Hematopoietic multipotent progenitor cell treated with erythropoietin and hydrocortisone succinate and interleukin-3 and kit ligand, for 8 days (in vitro differentiated cells): ENCODE measurements around the gene HS6ST3.
"Not testable (repeated sequence)": the region's sequence is repeated elsewhere in the genome, so short reads cannot be mapped to it uniquely, and the experiment has no call there.

Experiments used
- DNase-seq: peaks from one replicate; pipeline ENCODE4 v3.0.0-alpha.2; 2015

HS6ST3 gene

GRCh38 chr13:96093296-96094006 lies 3.5 kb downstream of the HS6ST3 start:
- no peak for DNase-seq

DNA sequence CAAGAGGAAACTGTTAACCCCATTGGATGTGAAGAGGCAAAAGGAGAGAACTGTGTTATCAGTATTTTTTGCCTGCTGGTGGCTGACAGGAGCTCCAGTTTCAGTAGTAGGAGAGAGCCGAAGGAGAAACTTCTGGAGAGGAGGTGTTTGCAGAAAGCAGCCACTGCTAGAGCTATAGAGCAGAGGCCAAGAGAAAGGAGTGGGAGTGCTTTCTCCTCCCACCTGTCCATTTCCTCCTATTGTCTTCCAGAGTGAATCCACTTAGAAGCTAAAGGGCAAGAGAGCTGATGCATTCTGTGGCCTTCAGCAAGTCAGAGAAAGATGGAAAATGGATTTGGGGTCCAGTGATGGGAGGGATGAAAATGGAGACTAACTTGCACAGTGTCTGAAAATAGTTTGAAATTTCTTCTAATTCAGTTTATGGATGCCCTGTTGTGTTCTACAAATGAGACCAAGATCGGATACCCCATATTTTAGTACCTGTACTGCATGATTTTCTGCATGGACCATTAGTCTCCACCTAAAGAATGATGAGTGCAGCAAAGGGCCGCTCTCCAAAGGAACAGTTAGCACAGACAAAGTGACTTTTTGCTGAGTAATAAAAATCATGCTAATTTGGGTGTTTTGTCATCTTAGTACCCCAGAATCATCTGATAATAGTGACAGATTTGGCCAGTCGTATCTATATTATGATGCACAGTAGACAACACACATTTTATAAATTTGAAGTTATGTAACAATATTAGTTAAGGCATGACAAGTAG lies 10.7 kb downstream of the HS6ST3 start:
- DNase-seq: no peak

- no peak for DNase-seq
These were observed 14.6 kb downstream of the HS6ST3 start for GRCh38 chr13:96104516-96104915.

- not testable (repeated sequence) for DNase-seq
These were observed 18.2 kb downstream of the HS6ST3 start for GRCh38 chr13:96108072-96108471.

GRCh38 chr13:96109125-96109524 lies 19.2 kb downstream of the HS6ST3 start:
- DNase-seq: no peak

DNA sequence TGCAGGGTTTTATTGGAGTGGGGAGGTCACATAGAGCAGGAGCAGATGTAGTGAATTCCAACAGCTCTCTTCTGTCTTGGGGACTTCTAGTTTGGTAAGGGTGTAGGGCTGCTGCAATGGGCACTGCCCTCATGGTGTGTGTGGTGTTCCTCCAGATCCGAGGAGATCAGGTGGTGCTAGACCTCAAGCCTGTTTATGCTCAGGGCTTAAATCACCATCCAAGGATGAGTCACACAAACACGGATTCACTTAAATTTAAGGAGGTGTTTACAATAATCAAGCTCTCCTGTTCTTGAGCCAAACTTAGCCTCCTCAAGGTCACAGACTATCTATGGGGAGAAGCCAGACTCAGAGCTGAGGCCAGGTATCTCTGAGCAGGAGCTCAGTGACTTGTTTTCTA lies 23.0 kb downstream of the HS6ST3 start:
- DNase-seq: no peak

DNA sequence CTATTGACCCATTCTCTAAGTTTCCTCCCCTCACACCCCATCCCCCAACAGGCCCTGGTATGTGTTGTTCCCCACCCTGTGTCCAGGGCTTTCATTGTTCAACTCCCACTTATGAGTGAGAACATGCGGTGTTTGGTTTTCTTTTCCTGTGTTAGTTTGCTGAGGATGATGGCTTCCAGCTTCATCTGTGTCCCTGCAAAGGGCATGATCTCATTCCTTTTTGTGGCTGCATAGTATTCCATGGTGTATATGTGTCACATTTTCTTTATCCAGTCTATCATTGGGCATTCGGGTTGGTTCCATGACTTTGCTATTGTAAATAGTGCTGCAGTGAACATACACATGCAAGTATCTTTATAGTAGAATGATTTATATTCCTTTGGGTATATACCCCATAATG lies 25.5 kb downstream of the HS6ST3 start:
- not testable (repeated sequence) for DNase-seq

DNA sequence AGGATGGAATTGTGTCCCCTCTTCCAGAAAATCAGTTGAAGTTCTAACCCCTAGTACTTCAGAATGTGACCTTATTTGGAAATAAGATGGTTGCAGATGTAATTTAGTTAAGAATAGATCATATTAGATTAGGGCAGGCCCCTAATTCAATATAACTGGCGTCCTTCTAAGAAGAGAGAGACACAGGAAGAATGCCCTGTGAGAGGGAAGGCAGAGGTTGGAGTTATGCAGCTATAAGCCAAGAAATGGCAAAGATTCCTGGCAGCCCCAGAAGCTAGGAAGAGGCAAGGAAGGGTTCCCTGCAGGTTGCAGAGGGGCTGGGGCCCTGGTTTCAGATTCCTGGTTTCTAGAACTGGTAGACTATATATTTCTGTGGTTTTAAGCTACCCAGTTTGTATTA lies 30.0 kb downstream of the HS6ST3 start:
- DNase-seq: no peak

GRCh38 chr13:96130818-96131340 lies 41.0 kb downstream of the HS6ST3 start:
- DNase-seq: no peak

- DNase-seq: no peak
These were observed 51.1 kb downstream of the HS6ST3 start for GRCh38 chr13:96141032-96141431.

GRCh38 chr13:96159725-96160124 lies 69.8 kb downstream of the HS6ST3 start:
- DNase-seq: no peak

DNA sequence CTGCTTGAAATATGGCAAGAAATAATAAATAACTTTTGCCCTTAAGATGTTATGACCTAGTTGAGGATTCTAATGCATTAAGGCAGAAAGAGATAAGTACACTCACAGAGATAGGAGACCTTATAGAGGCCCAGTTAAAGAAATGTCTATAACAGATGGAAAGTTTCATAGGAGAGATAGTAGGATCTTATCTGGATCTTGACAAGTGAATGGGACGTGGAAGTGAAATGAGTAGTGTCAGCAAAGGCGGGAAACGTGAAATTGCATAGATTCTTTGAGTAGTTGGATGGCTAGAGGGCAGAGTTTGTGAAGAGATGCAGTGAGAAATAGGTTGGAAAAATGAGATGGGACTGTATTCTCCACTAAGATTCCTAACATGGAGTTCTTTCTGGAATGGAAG lies 71.2 kb downstream of the HS6ST3 start:
- no peak for DNase-seq

GRCh38 chr13:96165840-96166239 lies 75.9 kb downstream of the HS6ST3 start:
- no peak for DNase-seq

DNA sequence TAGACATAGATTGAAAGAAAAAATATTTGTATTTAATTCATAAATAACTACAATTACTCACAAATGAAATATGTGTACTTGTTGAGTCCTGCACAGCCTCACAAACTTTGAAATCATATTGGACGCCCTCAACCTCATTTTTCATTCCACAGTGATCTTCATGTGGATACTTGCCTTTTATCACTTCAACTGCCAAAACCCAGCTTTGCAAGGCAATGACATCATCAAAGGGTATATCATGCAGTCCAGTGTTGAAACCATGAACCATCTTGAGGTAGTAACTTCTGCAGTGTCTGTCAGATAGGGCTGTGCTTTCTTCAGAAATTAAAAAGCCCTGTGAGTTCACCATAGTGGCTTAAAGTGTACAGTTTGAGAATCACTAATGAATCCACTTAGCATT lies 82.2 kb downstream of the HS6ST3 start:
- DNase-seq: no peak

GRCh38 chr13:96178759-96179158 lies 88.9 kb downstream of the HS6ST3 start:
- DNase-seq: no peak

GRCh38 chr13:96179309-96179708 lies 89.4 kb downstream of the HS6ST3 start:
- no peak for DNase-seq

DNA sequence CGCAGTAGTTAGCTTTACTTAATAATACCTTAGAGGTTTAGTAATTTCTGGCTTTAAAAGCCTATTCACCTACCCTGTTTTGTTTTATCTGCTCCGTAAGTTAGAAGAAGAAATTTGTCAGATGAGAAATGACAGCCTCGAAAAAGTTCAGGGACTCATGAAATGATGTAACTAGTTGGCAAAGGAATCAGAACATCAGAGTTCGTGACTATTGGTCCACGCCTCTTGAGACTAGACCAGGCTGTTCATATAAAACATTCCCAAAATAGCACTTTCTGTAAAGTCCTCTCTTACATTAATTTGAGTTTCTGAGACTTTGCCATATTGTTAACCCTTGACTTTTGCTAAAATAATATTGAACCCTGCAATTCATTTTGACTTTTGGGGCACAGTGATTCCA lies 92.0 kb downstream of the HS6ST3 start:
- no peak for DNase-seq

DNA sequence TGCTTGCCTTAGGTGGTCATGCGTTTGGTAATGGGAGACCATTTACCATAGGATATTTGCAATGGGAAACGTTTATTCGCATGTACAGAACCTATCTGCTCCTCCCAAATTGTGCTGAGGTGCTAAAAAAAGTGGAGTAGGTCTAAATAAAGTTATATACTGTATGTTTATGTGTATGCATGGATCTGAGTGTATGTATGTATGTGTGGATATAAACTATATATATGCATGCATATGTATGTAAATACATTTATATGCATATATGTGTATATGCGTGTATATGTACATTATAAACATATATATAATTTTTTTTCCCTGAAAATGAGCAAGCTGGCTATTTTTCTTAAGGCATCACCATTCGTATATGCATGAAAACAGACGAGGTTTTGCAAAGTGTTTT lies 95.9 kb downstream of the HS6ST3 start:
- no peak for DNase-seq

DNA sequence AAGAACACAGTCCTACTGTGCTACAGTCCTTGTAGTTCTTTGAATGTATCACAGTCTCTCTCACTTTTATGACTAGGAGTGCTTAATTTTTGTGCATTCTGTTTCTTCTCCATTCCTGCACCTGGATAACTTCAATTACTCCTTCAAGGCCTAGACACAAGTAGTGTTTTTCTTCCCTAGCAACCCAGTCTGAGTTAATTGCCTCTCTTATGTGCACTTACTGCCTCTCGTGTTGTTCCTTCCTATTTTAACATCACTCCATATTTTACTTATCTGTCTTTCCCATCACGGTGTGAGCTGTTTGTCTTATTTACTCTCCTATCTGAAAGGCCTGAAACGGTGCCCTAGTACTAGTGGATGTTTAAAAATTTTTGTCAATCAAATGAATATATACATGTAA lies 101.5 kb downstream of the HS6ST3 start:
- DNase-seq: no peak

- DNase-seq: no peak
These were observed 103.9 kb downstream of the HS6ST3 start for GRCh38 chr13:96193728-96194310.

DNA sequence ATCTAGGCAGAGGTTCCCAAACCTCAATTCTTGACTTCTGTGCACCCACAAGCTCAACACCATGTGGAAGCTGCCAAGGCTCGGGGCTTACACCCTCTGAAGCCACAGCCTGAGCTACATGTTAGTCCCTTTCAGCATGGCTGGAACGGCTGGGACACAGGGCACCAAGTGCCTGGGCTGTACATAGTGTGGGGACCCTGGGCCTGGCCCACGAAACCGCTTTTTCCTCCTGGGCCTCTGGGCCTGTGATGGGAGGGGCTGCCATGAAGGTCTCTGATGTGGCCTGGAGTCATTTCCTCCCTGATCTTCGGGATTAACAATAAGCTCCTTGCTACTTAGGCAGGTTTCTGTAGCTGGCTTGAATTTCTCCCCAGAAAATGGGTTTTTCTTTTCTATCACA lies 108.1 kb downstream of the HS6ST3 start:
- no peak for DNase-seq

DNA sequence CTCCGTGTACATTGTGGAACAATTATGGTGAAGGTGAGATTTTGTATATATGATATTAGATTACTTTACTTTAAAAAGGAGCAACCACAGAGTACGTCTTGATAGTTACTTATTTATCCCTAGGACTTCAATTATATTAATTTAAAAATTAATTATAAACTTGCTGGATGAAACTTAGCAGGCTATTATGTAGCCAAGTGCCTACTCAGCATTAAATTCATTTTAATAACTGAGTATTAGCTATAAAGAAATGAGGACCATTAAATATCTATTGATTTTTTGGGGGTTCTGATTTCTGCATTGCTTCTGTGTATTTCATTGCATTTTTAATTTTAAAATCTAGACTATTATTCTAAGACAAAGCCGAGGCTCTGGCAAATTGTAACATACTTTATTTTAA lies 109.4 kb downstream of the HS6ST3 start:
- DNase-seq: no peak

- no peak for DNase-seq
These were observed 110.9 kb downstream of the HS6ST3 start for GRCh38 chr13:96200810-96201209.

- DNase-seq: no peak
These were observed 112.4 kb downstream of the HS6ST3 start for GRCh38 chr13:96202315-96202714.
